Activated CD4-positive, alpha-beta memory T cell treated with anti-CD3 and anti-CD28 coated beads for 36 hours (primary cell): Measurements from ENCODE around the gene TMCO4. TPM values are rescaled to one million over a fixed set of nuclear protein-coding genes. Genes with fewer than 3 reads are reported as not detected.
A peak's percentile ranks its signal among the peaks of the same experiment; 100 is the strongest.

ENCODE experiments used
- CTCF ChIA-PET: fragments of 350-600 bp; sonication (Branson Sonifier 250); formaldehyde crosslinking; loops from one replicate; lab custom pipeline; 2021; ENCODE audit warnings: antibody characterized with exemption, inconsistent platforms; lab: Charles Lee
- POLR2A ChIA-PET: fragments of 350-600 bp; sonication (Branson Sonifier 250); formaldehyde crosslinking; loops from one replicate; lab custom pipeline; 2021; ENCODE audit warnings: antibody characterized with exemption; lab: Charles Lee
- DNase-seq: peaks from one replicate; pipeline ENCODE4 v3.0.0-alpha.2; 2020
- H3K27ac Mint-ChIP-seq: one replicate; pipeline ENCODE4 v1.8.0; 2021; ENCODE audit warnings: mixed read lengths
- H3K27me3 Mint-ChIP-seq: one replicate; pipeline ENCODE4 v1.8.0; 2021; ENCODE audit warnings: mixed read lengths
- H3K36me3 Mint-ChIP-seq: one replicate; pipeline ENCODE4 v1.8.0; 2021; ENCODE audit warnings: mixed read lengths
- H3K4me1 Mint-ChIP-seq: one replicate; pipeline ENCODE4 v1.8.0; 2021; ENCODE audit warnings: low read depth, mixed read lengths
- H3K4me3 Mint-ChIP-seq: one replicate; pipeline ENCODE4 v1.8.0; 2021; ENCODE audit warnings: mild to moderate bottlenecking, mixed read lengths
- H3K9me3 Mint-ChIP-seq: one replicate; pipeline ENCODE4 v1.8.0; 2021; ENCODE audit warnings: mixed read lengths
- intact Hi-C: fragments of 100-400 bp; cut with micrococcal nuclease; formaldehyde crosslinking; loops from one replicate; pipeline ENCODE4 v1.15.1; 2023
- total RNA-seq, 2 experiments: library from RNA; stranded (reverse); gene quantifications; one replicate each; pipeline ENCODE4 v1.2.3, GENCODE V29; 2021

TMCO4 gene
- total RNA-seq, 2 experiments from 2014 or later = 18.3 to 19.7 TPM

DNA sequence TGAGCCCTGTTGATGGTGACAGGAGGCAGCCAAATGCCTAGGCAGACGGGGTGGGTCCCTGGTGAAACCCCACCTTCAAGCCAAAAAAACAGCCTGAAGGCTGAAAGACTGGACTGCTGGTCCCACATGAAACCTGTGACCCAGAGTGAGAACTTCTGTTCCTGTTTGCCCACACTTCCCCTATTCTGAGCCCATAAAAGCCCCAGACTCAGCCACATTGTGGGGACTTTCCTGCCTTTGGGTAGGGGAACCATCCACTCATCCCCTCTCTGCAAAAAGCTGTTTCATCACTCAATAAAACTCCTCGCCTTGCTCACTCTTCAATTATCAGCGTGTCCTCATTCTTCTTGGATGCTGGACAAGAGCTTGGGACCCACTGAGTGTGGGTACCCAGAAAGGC lies 109.9 kb downstream of the TMCO4 start:
- POLR2A ChIA-PET = no interaction called here
- CTCF ChIA-PET = interaction anchor here (1.1 to 1.5 kb wide), 2 partner anchors 15 to 27 kb away, joined by 3 read pairs; no protein-coding TSS in a partner anchor
- H3K27me3 Mint-ChIP-seq = no peaks in the 10 kb centered on the region
- H3K27ac Mint-ChIP-seq = no peak overlapping the region
- no peak for DNase-seq
- peaks cover 28% of the 10 kb centered on the region for H3K4me1 Mint-ChIP-seq
- peaks cover 18% of the 10 kb centered on the region for H3K9me3 Mint-ChIP-seq
- intact Hi-C loops = no loop called here
- peaks cover 44% of the 10 kb centered on the region for H3K36me3 Mint-ChIP-seq
- no peak overlapping the region for H3K4me3 Mint-ChIP-seq

DNA sequence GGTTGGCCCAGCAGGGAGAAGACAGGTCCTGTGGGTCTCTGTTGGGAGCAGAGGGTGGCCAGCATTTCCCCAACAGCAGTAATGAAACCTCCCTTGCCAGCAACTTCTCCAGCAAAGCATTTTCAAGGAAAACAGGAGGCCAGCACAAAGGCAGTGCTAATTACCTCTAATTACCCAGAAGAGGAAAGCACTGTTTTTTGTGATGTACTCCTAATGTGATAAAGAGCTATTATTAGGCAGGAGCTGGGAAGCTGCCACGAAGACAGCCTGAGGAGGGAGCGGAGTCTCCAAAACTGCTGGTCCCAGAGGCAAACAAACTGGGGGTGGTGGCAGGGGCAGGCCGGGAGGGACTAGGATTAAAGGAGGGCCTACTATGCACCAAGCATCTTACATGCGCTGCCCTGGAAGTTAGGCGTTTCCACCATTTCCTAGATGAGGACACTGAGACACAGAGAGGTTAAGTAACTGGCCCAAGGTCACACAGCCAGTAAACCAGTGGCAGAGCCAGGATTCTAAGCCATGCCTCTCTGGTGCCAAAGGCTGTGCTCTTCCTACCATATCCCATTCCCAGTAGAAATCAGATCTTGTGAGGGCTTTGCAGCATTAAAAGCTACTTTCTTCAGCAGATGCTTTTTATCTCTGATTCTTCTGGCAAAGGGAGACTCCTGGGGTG lies 110.5 kb downstream of the TMCO4 start:
- Mint-ChIP-seq H3K27me3 (no peaks in the 10 kb centered on the region), H3K4me3 (no peak overlapping the region), H3K9me3 (peaks cover 18% of the 10 kb centered on the region), H3K4me1 (peaks cover 28% of the 10 kb centered on the region), H3K27ac (no peak overlapping the region), H3K36me3 (peaks cover 43% of the 10 kb centered on the region)
- POLR2A ChIA-PET = no interaction called here
- no peak for DNase-seq
- CTCF ChIA-PET = interaction anchor here (1.5 kb wide), 1 partner anchor 27 kb away, joined by 3 read pairs; no protein-coding TSS in a partner anchor
- intact Hi-C loops = no loop called here

DNA sequence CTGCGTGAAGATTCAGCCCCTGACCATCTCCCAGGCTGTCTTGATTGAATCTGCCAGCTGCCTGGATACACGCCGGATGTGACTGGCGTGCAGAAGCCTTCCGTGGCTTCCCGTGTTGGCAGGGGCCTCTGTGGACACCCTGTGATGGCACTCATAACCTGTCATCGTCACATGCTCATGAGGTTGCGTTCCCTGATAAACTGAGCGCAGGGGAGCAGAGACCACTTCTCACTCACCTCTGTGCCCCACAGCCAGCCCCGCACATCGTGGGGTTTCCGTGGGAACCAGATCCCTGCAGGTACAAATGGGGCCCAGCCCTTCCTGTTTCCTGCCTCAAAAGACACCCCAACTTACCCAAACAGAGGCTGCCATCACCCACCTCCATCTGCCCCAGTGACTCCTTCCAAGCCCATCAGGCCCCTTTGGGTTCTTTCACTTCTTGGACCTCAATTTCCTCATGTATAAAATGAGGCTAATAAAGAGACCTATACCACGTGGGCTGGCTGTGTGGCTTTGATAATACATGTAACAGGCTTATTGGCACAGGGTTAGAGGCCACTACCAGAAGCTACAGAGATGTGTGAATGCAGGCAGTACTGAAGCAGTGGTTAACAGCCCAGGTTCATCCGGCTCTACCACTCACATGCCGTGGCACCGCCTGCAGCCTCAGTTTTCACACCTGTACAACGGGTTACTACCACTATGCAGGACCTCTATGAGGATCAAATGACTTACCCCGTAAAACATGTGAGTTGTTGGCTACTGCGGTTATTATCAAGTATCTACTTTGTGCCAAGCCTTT lies 111.5 kb downstream of the TMCO4 start:
- POLR2A ChIA-PET = no interaction called here
- H3K4me3 Mint-ChIP-seq = no peak overlapping the region
- H3K27ac Mint-ChIP-seq = peak overlapping the region; percentile 67
- peaks cover 41% of the 10 kb centered on the region for H3K36me3 Mint-ChIP-seq
- intact Hi-C loops = no loop called here
- H3K27me3 Mint-ChIP-seq = no peaks in the 10 kb centered on the region
- peaks cover 18% of the 10 kb centered on the region for H3K9me3 Mint-ChIP-seq
- CTCF ChIA-PET = interaction anchor here (1.1 to 1.5 kb wide), 2 partner anchors 16 to 26 kb away, joined by 5 to 7 read pairs; no protein-coding TSS in a partner anchor
- H3K4me1 Mint-ChIP-seq = peaks cover 28% of the 10 kb centered on the region
- DNase-seq = peak; percentile 51

DNA sequence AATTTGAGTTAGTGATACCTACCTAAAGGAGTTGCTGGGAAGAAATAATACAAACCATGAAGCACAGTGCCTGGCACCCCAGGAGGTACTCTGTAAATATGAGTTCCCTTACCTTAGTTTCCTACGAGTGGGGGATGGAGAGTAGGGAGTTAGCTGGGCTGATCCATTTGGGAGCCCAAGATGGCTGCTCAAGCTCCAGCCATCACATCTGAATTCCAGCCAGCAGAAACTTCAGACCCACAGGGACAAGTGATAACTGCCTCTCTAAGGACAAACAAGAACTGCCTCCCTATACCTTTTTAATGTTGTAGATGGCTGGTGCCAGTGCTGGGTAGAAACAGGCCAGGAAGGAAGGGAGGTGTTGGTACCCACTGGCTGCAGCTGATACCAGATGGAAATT lies 112.3 kb downstream of the TMCO4 start:
- ChIA-PET CTCF (interaction anchor here (1.1 to 1.5 kb wide), 2 partner anchors 17 to 25 kb away, joined by 5 to 7 read pairs; no protein-coding TSS in a partner anchor), POLR2A (no interaction called here)
- peaks cover 28% of the 10 kb centered on the region for H3K4me1 Mint-ChIP-seq
- no peak overlapping the region for H3K4me3 Mint-ChIP-seq
- intact Hi-C loops = no loop called here
- H3K36me3 Mint-ChIP-seq = peaks cover 41% of the 10 kb centered on the region
- DNase-seq = no peak
- no peak overlapping the region for H3K27ac Mint-ChIP-seq
- peaks cover 18% of the 10 kb centered on the region for H3K9me3 Mint-ChIP-seq
- H3K27me3 Mint-ChIP-seq = no peaks in the 10 kb centered on the region

DNA sequence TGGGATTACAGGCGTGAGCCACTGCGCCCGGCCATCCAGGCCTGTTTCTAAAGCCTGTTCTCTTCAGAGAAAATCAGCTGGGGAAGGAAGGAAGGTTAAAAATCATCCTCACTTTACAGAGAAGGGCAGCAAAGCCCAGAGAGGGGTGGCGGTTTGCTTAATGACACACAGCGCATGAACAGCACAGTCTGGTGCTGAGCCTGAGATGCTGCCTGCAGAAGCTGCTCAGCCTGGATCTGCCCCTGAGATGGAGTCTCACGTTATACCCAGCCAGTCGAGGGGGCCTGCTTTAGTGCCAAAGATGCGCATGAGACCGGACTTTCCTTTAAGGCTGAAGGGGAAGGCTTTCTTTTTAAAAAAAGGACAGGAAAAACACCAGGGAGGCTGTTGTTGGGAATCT lies 113.7 kb downstream of the TMCO4 start:
- H3K27me3 Mint-ChIP-seq = no peaks in the 10 kb centered on the region
- DNase-seq = no peak
- peaks cover 28% of the 10 kb centered on the region for H3K4me1 Mint-ChIP-seq
- intact Hi-C loops = no loop called here
- no peak overlapping the region for H3K4me3 Mint-ChIP-seq
- peaks cover 18% of the 10 kb centered on the region for H3K9me3 Mint-ChIP-seq
- ChIA-PET CTCF (interaction anchor here (1.5 kb wide), 1 partner anchor 8 kb away, joined by 3 read pairs; no protein-coding TSS in a partner anchor), POLR2A (no interaction called here)
- no peak overlapping the region for H3K27ac Mint-ChIP-seq
- H3K36me3 Mint-ChIP-seq = peaks cover 32% of the 10 kb centered on the region

DNA sequence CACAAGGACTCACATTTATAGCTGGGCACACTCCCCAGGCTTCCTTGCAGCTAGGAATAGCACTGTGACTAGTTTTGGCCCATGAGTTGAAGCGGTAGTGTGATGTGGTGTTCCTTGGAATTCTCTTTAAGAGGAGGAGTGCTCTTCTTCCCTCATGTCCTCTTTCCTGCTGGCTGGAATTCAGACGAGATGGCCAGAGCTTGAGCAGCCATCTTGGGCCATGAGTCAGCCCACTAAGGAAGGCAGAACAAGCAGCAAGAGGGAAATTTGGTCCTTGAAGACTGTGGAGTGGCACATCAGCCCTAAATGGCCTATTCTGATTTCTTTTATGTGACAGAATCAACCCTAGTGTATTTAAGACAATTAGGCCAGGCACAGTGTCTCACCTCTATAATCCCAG lies 115.0 kb downstream of the TMCO4 start:
- no peak for DNase-seq
- H3K27me3 Mint-ChIP-seq = no peaks in the 10 kb centered on the region
- H3K36me3 Mint-ChIP-seq = peaks cover 22% of the 10 kb centered on the region
- H3K4me1 Mint-ChIP-seq = peaks cover 23% of the 10 kb centered on the region
- ChIA-PET CTCF (interaction anchor here (0.6 to 1.5 kb wide), 2 partner anchors 20 to 101 kb away, joined by 3 to 7 read pairs; no protein-coding TSS in a partner anchor), POLR2A (no interaction called here)
- intact Hi-C loops = no loop called here
- H3K4me3 Mint-ChIP-seq = no peak overlapping the region
- no peak overlapping the region for H3K27ac Mint-ChIP-seq
- peaks cover 10% of the 10 kb centered on the region for H3K9me3 Mint-ChIP-seq

DNA sequence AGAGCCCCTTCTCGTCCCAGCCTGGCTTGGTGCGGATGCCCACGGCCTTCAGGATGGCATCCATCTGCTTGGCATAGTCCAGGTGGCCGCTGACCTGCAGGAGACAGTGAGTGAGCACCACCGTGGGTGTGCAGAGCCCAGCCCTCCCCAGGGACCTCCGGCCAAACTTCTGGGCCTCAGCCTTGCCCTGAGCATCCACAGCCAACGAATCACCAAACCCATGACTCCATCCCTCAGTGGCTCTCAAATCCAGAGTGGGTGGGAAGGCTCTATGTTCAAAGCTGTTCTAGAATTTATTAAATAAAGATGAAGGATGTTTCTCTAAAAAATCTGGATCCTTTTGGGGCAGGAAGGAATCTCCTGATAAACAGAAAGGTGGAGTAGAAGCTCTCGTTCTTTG lies 116.4 kb downstream of the TMCO4 start:
- Mint-ChIP-seq H3K36me3 (peaks cover 12% of the 10 kb centered on the region), H3K4me3 (no peak overlapping the region), H3K27ac (no peak overlapping the region), H3K4me1 (peaks cover 12% of the 10 kb centered on the region), H3K9me3 (peaks cover 4% of the 10 kb centered on the region), H3K27me3 (no peaks in the 10 kb centered on the region)
- POLR2A ChIA-PET = no interaction called here
- intact Hi-C loops = no loop called here
- CTCF ChIA-PET = no interaction called here
- DNase-seq = no peak

DNA sequence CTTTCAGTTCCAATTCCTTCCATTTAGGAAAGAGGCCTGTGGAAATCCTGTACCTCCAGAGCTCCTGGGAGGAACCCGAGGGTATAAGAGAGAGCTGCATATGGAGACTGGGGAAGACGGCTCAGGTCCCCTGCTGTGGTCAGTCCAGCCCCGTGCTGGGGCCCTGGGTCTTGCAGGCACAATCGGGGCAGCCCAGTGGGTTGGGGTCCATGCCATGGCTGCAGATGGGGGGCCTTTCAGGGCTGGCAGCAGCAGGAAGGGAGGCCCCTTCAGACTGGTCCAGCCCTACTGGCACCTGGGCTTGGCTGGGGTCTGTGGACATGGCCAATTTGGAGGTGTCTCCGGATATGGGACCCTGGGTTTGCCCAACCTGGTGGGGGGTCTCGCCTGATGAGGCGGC lies 116.8 kb downstream of the TMCO4 start:
- no peak overlapping the region for H3K27ac Mint-ChIP-seq
- no peak for DNase-seq
- intact Hi-C loops = no loop called here
- H3K4me1 Mint-ChIP-seq = peaks cover 7% of the 10 kb centered on the region
- no peak overlapping the region for H3K4me3 Mint-ChIP-seq
- CTCF ChIA-PET = interaction anchor here (3.1 kb wide), 1 partner anchor 22 kb away, joined by 12 read pairs; no protein-coding TSS in a partner anchor
- POLR2A ChIA-PET = no interaction called here
- peaks cover 8% of the 10 kb centered on the region for H3K36me3 Mint-ChIP-seq
- peaks cover 4% of the 10 kb centered on the region for H3K9me3 Mint-ChIP-seq
- no peaks in the 10 kb centered on the region for H3K27me3 Mint-ChIP-seq

DNA sequence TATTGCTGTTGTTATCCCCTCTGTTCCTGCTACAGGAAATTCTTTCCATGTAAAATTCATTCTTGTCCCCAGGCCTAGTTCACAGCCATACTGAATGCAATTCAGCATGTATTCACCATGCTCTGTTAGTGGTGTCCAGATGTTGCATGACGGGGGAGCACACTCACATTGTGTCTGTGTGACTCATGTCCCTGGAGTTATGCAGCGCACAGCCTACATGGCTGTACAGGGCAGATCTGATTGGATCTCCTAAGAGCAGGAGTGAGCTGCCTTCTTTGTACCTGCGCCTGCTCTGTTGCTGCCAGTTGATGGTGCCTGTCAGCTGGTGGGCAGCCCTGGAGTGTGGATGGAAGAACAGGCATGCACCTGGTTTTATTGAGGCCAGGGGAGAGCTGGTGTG lies 117.5 kb downstream of the TMCO4 start:
- DNase-seq = no peak
- ChIA-PET POLR2A (no interaction called here), CTCF (interaction anchor here (3.1 kb wide), 1 partner anchor 22 kb away, joined by 12 read pairs; no protein-coding TSS in a partner anchor)
- no peak overlapping the region for H3K4me3 Mint-ChIP-seq
- H3K36me3 Mint-ChIP-seq = peaks cover 3% of the 10 kb centered on the region
- intact Hi-C loops = no loop called here
- no peak overlapping the region for H3K27ac Mint-ChIP-seq
- peaks cover 1% of the 10 kb centered on the region for H3K4me1 Mint-ChIP-seq
- H3K9me3 Mint-ChIP-seq = peaks cover 1% of the 10 kb centered on the region
- H3K27me3 Mint-ChIP-seq = no peaks in the 10 kb centered on the region

DNA sequence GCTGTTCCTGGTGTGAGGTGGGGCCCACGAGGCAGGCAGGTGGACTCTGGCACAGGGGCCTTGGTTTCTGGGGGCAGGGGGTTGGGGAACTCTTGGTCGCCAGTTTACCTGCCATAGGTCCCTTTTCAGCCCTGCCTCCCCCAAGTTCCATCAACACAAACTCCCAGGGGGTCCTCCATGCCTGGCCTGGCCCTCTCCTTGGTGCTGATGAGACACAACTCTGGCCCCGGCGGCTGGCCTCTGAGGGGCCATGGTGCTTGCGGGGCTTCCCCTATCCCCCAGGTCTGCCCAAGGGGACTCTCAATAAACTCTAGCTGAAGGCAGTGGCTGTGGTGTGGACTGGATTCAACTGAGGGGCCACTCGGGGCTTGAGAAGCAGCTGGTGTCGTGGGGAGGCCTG lies 119.1 kb downstream of the TMCO4 start:
- intact Hi-C loops = no loop called here
- POLR2A ChIA-PET = no interaction called here
- H3K36me3 Mint-ChIP-seq = no peaks in the 10 kb centered on the region
- no peak overlapping the region for H3K27ac Mint-ChIP-seq
- H3K4me3 Mint-ChIP-seq = no peak overlapping the region
- no peaks in the 10 kb centered on the region for H3K9me3 Mint-ChIP-seq
- H3K4me1 Mint-ChIP-seq = no peaks in the 10 kb centered on the region
- CTCF ChIA-PET = interaction anchor here (1.0 to 3.1 kb wide), 3 partner anchors 18 to 35 kb away, joined by 3 to 12 read pairs (median 4); no protein-coding TSS in a partner anchor
- no peak for DNase-seq
- H3K27me3 Mint-ChIP-seq = no peaks in the 10 kb centered on the region

DNA sequence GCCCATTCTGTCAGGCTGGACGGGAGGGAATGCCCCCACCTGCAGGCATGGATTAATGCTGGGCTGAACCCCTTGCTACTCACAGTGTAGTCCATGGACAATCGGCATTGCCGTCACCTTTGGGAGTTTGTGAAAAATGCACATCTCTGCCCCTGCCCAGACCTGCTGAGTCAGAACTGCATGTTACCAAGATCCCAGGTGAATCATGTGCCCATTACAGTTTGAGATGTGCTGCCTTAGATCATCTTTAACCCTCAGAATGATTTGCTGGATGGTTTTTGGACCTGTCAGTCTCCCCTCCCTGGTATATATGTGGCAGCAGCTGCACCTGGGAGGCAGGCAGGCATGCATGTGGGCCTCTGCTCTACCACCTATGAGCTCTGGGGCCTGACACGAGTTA lies 120.0 kb downstream of the TMCO4 start:
- Mint-ChIP-seq H3K9me3 (no peaks in the 10 kb centered on the region), H3K36me3 (no peaks in the 10 kb centered on the region), H3K27me3 (peaks cover 2% of the 10 kb centered on the region), H3K4me3 (no peak overlapping the region), H3K4me1 (no peaks in the 10 kb centered on the region), H3K27ac (no peak overlapping the region)
- no peak for DNase-seq
- CTCF ChIA-PET = interaction anchor here (3.1 kb wide), 1 partner anchor 25 kb away, joined by 12 read pairs; no protein-coding TSS in a partner anchor
- POLR2A ChIA-PET = no interaction called here
- intact Hi-C loops = no loop called here

DNA sequence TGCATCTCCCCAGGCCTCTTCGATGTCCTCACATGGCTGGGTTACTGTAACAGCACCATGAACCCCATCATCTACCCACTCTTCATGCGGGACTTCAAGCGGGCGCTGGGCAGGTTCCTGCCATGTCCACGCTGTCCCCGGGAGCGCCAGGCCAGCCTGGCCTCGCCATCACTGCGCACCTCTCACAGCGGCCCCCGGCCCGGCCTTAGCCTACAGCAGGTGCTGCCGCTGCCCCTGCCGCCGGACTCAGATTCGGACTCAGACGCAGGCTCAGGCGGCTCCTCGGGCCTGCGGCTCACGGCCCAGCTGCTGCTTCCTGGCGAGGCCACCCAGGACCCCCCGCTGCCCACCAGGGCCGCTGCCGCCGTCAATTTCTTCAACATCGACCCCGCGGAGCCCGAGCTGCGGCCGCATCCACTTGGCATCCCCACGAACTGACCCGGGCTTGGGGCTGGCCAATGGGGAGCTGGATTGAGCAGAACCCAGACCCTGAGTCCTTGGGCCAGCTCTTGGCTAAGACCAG lies 120.7 kb downstream of the TMCO4 start:
- intact Hi-C loops = no loop called here
- peaks cover 2% of the 10 kb centered on the region for H3K27me3 Mint-ChIP-seq
- no peaks in the 10 kb centered on the region for H3K36me3 Mint-ChIP-seq
- no peak for DNase-seq
- no peaks in the 10 kb centered on the region for H3K9me3 Mint-ChIP-seq
- no peaks in the 10 kb centered on the region for H3K4me1 Mint-ChIP-seq
- ChIA-PET CTCF (no interaction called here), POLR2A (no interaction called here)
- H3K4me3 Mint-ChIP-seq = no peak overlapping the region
- no peak overlapping the region for H3K27ac Mint-ChIP-seq
